ENCODE measurements around the gene NSUN3. TPM values are rescaled to one million over a fixed set of nuclear protein-coding genes. Genes with fewer than 3 reads are reported as not detected.
"Not testable (repeated sequence)": the region's sequence is repeated elsewhere in the genome, so short reads cannot be mapped to it uniquely, and the experiment has no call there.

NSUN3 gene
- total and polyA plus RNA-seq, 9 donors, result 5.8 to 10.1 (median 6.8) TPM

- not testable (repeated sequence) for H3K36me3 ChIP-seq (ENCODE audit: control insufficient read depth, insufficient read depth, low read length); H3K9me3 ChIP-seq (replicated peaks; ENCODE audit: control insufficient read depth, low read depth, low read length); DNase-seq; H3K27ac ChIP-seq (ENCODE audit: low read length); H3K4me3 ChIP-seq (ENCODE audit: low read length); H3K27me3 ChIP-seq (ENCODE audit: control insufficient read depth, insufficient read depth, low read length); H3K4me1 ChIP-seq (ENCODE audit: control insufficient read depth, insufficient read depth, low read length)
- WGBS (ENCODE audit: insufficient coverage), result 97% methylated on average over 51 of the region's 61 CpGs
Measured at GRCh38 chr3:94044100-94044936, 18.5 kb upstream of the NSUN3 start.

GRCh38 chr3:94046533-94046932 lies 16.3 kb upstream of the NSUN3 start:
- H3K27ac ChIP-seq (ENCODE audit: low read length), result no peak overlapping the region
- no peaks in the 10 kb centered on the region for H3K4me1 ChIP-seq (ENCODE audit: control insufficient read depth, insufficient read depth, low read length)
- H3K27me3 ChIP-seq (ENCODE audit: control insufficient read depth, insufficient read depth, low read length), result no peaks in the 10 kb centered on the region
- H3K9me3 ChIP-seq (replicated peaks; ENCODE audit: control insufficient read depth, low read depth, low read length), result peaks cover 3% of the 10 kb centered on the region
- H3K36me3 ChIP-seq (ENCODE audit: control insufficient read depth, insufficient read depth, low read length), result peaks cover 5% of the 10 kb centered on the region
- H3K4me3 ChIP-seq (ENCODE audit: low read length), result no peak overlapping the region
- no CpG with 5 or more reads among the region's 2 CpGs for WGBS (ENCODE audit: insufficient coverage)
- no peak for DNase-seq

DNA sequence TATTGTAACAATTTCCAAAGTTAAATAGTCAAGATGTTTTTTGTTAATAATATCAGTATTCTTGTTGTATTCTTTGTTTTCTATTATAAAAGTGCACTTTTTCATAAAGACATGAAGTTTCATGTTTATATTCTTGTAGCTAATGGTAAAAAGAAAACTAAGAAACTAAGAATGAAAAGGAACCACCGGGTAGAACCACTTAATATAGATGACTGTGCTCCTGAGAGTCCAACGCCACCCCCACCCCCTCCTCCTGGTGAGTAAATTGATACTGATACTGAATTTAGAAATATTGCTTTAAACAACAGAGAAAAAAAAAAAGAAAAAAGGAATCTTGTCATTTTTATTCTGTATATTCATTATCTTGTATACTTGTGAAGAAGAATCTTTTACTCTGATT lies 13.6 kb upstream of the NSUN3 start:
- no CpG with 5 or more reads among the region's 2 CpGs for WGBS (ENCODE audit: insufficient coverage)
- no peaks in the 10 kb centered on the region for H3K27me3 ChIP-seq (ENCODE audit: control insufficient read depth, insufficient read depth, low read length)
- H3K9me3 ChIP-seq (replicated peaks; ENCODE audit: control insufficient read depth, low read depth, low read length), result peaks cover 2% of the 10 kb centered on the region
- H3K4me3 ChIP-seq (ENCODE audit: low read length), result no peak overlapping the region
- H3K4me1 ChIP-seq (ENCODE audit: control insufficient read depth, insufficient read depth, low read length), result no peaks in the 10 kb centered on the region
- peaks cover 5% of the 10 kb centered on the region for H3K36me3 ChIP-seq (ENCODE audit: control insufficient read depth, insufficient read depth, low read length)
- H3K27ac ChIP-seq (ENCODE audit: low read length), result no peak overlapping the region
- no peak for DNase-seq

DNA sequence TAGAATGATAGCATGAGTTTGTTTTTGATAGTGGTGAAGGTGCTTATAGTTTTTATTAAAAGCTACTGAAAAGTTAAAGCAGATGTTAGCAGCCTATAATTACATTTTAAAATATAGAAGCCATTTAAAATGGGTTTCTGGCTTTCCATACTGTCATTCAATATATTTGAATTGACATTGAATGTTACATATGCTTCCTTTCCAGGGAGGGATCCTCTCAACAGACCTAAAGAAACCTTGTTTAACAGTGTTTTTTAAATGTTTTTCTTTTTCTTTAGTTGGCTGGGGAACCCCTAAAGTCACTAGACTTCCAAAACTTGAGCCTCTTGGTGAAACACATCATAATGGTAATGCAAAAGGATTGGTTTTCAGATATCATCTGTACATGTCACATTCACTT lies 12.3 kb upstream of the NSUN3 start:
- H3K27me3 ChIP-seq (ENCODE audit: control insufficient read depth, insufficient read depth, low read length), result no peaks in the 10 kb centered on the region
- no peaks in the 10 kb centered on the region for H3K4me1 ChIP-seq (ENCODE audit: control insufficient read depth, insufficient read depth, low read length)
- no peak overlapping the region for H3K27ac ChIP-seq (ENCODE audit: low read length)
- H3K36me3 ChIP-seq (ENCODE audit: control insufficient read depth, insufficient read depth, low read length), result no peaks in the 10 kb centered on the region
- no peaks in the 10 kb centered on the region for H3K9me3 ChIP-seq (replicated peaks; ENCODE audit: control insufficient read depth, low read depth, low read length)
- H3K4me3 ChIP-seq (ENCODE audit: low read length), result no peak overlapping the region
- DNase-seq, result no peak

DNA sequence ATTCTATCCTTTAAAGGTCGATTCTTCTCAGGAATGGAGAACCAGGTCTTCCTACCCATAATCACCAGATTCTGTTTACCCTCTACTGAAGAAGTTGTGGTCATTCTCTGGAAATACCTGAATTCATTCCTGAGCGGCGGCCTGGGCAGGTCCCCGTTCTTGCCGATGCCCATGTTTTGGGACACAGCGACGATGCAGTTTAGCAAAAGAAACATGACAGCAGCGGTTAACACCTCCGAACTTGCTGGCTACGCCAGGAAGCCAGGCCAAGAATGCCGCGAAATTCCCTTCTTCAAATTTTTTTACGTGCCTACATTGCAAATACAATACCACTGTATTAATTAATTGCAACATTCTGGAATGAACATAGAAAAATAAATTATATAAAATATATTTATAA lies 1.6 kb upstream of the NSUN3 start:
- H3K27me3 ChIP-seq (ENCODE audit: control insufficient read depth, insufficient read depth, low read length), result no peaks in the 10 kb centered on the region
- no peaks in the 10 kb centered on the region for H3K9me3 ChIP-seq (replicated peaks; ENCODE audit: control insufficient read depth, low read depth, low read length)
- peaks cover 3% of the 10 kb centered on the region for H3K4me1 ChIP-seq (ENCODE audit: control insufficient read depth, insufficient read depth, low read length)
- peaks cover 7% of the 10 kb centered on the region for H3K36me3 ChIP-seq (ENCODE audit: control insufficient read depth, insufficient read depth, low read length)
- no peak overlapping the region for H3K27ac ChIP-seq (ENCODE audit: low read length)
- 98% methylated on average over 7 of the region's 13 CpGs for WGBS (ENCODE audit: insufficient coverage)
- no peak overlapping the region for H3K4me3 ChIP-seq (ENCODE audit: low read length)
- no peak for DNase-seq

GRCh38 chr3:94063496-94064119 lies 747 bp downstream of the NSUN3 start:
- H3K4me3 ChIP-seq (ENCODE audit: low read length), result peak overlapping the region; percentile 66
- peaks cover 3% of the 10 kb centered on the region for H3K4me1 ChIP-seq (ENCODE audit: control insufficient read depth, insufficient read depth, low read length)
- H3K27me3 ChIP-seq (ENCODE audit: control insufficient read depth, insufficient read depth, low read length), result no peaks in the 10 kb centered on the region
- no peaks in the 10 kb centered on the region for H3K9me3 ChIP-seq (replicated peaks; ENCODE audit: control insufficient read depth, low read depth, low read length)
- WGBS (ENCODE audit: insufficient coverage), result 57% methylated on average over 2 of the region's 17 CpGs
- peak; percentile 39 for DNase-seq
- peak overlapping the region; percentile 97 for H3K27ac ChIP-seq (ENCODE audit: low read length)
- H3K36me3 ChIP-seq (ENCODE audit: control insufficient read depth, insufficient read depth, low read length), result peaks cover 18% of the 10 kb centered on the region

- 57% methylated on average over 3 of the region's 6 CpGs for WGBS (ENCODE audit: insufficient coverage)
- no peak for DNase-seq
- Histone ChIP-seq H3K36me3 (ENCODE audit: control insufficient read depth, insufficient read depth, low read length) (peaks cover 18% of the 10 kb centered on the region), H3K4me1 (ENCODE audit: control insufficient read depth, insufficient read depth, low read length) (peaks cover 3% of the 10 kb centered on the region), H3K27ac (ENCODE audit: low read length) (no peak overlapping the region), H3K9me3 (replicated peaks; ENCODE audit: control insufficient read depth, low read depth, low read length) (no peaks in the 10 kb centered on the region), H3K4me3 (ENCODE audit: low read length) (no peak overlapping the region), H3K27me3 (ENCODE audit: control insufficient read depth, insufficient read depth, low read length) (no peaks in the 10 kb centered on the region)
Measured at GRCh38 chr3:94064243-94064860, 1.5 kb downstream of the NSUN3 start.

- Histone ChIP-seq H3K9me3 (replicated peaks; ENCODE audit: control insufficient read depth, low read depth, low read length) (no peaks in the 10 kb centered on the region), H3K27me3 (ENCODE audit: control insufficient read depth, insufficient read depth, low read length) (no peaks in the 10 kb centered on the region), H3K4me3 (ENCODE audit: low read length) (no peak overlapping the region), H3K36me3 (ENCODE audit: control insufficient read depth, insufficient read depth, low read length) (peaks cover 14% of the 10 kb centered on the region), H3K4me1 (ENCODE audit: control insufficient read depth, insufficient read depth, low read length) (peaks cover 3% of the 10 kb centered on the region), H3K27ac (ENCODE audit: low read length) (no peak overlapping the region)
- DNase-seq, result no peak
- no CpG with 5 or more reads among the region's 1 CpG for WGBS (ENCODE audit: insufficient coverage)
Measured at GRCh38 chr3:94065122-94065521, 2.3 kb downstream of the NSUN3 start.

DNA sequence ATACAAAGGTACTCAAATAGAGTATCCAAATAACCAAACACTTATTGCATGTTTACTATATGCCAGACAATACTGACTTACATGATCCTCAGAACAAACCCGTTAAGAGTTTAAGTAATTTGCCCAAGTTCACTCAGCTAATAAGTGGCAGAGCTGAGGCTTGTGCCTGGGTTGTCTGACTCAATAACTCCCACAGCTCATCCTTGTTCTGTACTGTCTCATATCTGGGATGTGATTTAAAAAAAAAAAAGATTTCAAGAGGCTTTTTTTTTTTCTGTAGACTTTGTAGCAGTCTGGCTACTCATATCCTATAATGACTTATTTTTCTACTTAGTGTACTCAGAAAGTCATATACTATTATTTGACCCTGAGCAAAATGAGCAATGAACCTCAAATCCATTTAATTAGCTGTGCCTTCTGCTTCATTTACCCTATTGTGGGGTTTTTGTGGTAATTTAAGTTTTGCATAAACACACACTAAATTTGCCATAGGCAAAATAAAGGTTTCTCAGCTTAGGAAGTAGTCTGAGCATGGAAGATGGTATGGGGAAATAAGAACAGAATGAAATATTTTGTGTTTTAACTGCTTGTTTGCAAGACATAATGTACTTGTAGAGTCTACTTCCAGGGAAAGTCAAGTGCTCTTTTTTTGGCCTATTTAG lies 3.1 kb downstream of the NSUN3 start:
- peaks cover 16% of the 10 kb centered on the region for H3K36me3 ChIP-seq (ENCODE audit: control insufficient read depth, insufficient read depth, low read length)
- no CpG with 5 or more reads among the region's 1 CpG for WGBS (ENCODE audit: insufficient coverage)
- DNase-seq, result no peak

More for the DNA sequence above, 3.1 kb downstream of the NSUN3 start:
- H3K9me3 ChIP-seq (replicated peaks; ENCODE audit: control insufficient read depth, low read depth, low read length), result no peaks in the 10 kb centered on the region
- H3K4me3 ChIP-seq (ENCODE audit: low read length), result no peak overlapping the region
- H3K27ac ChIP-seq (ENCODE audit: low read length), result no peak overlapping the region
- no peaks in the 10 kb centered on the region for H3K27me3 ChIP-seq (ENCODE audit: control insufficient read depth, insufficient read depth, low read length)
- H3K4me1 ChIP-seq (ENCODE audit: control insufficient read depth, insufficient read depth, low read length), result peaks cover 3% of the 10 kb centered on the region
